RCC 7860 (cell line): ENCODE measurements around the gene TRMT44.
"Not testable (repeated sequence)": the region's sequence is repeated elsewhere in the genome, so short reads cannot be mapped to it uniquely, and the experiment has no call there.

ENCODE experiments used
- DNase-seq: peaks from one replicate; pipeline ENCODE4 v3.0.0-alpha.2; 2015; ENCODE audit warnings: low spot score
- FAIRE-seq: peaks from 2 replicates; lab custom pipeline; 2012; peaks lifted over from hg19 to GRCh38; lab: Jason Lieb, UNC

Gene TRMT44

DNA sequence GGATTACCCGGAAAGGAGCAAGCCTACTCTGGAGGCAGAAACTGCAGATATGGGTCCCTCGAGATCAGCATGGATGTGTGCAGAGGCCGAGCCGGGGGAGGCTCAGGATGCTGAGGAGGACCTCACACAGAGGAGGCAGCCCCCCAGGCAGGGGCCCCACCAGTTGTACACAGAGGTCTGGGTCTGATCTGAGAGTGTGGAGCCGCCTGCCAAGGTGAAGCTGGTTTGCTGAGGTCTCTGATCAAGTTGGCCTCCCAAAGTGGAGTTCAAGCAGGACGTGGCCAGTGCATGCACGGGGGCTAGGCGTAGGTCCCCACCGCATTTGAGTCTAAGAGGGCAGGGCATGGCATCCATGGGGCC lies 35.1 kb upstream of the TRMT44 start:
- FAIRE-seq (no peak), DNase-seq (no peak)

DNA sequence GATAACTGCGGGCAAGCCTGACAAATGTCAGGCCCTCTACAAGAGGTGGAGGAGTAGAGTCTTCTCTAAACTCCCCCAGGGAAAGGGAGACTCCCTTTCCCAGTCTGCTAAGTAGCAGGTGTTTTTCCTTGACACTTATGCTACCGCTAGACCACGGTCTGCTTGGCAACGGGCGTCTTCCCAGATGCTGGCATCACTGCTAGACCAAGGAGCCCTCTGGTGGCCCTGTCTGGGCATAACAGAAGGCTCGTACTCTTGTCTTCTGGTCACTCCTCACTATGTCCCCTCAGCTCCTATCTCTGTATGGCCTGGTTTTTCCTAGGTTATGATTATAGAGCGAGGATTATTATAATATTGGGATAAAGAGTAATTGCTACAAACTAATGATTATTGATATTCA lies 33.7 kb upstream of the TRMT44 start:
- DNase-seq, FAIRE-seq: not testable (repeated sequence)

DNA sequence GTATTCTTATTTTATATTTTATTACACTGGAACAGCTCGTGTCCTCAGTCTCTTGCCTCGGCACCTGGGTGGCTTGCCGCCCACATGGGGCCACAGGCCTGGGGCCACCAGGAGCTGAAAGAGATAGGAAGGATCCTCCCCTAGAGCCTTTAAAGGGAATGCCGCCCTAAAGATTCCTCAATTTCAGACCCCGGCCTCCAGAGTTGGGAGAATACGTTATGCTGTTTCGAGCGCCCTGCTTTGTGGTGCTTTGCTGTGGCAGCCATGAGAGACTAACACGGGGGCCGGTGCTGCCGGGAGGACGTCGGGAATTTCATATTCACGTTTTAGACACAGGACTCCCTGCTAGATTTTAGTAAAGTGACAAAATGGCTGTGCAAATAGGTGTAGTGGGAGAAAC lies 33.3 kb upstream of the TRMT44 start:
- DNase-seq (no peak), FAIRE-seq (no peak)

DNA sequence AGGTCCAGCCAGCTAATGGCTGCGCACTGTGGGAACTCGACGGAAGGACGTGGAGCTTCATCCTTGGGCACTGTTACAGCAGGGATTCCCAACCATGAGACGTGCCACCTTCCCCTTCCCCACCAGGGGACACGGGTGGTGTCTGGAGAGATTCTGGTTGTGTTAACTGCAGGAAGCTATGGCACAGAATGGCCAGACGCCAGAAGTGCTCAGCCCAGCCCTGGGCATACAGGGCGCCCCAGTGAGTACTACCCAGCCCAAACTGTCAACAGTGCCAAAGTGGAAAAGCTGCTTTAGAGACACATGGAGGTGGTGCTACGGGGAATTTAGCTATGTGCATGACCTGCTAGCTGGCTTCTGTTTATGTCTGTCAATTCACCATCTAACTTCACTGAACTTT lies 32.8 kb upstream of the TRMT44 start:
- FAIRE-seq (no peak), DNase-seq (no peak)

DNA sequence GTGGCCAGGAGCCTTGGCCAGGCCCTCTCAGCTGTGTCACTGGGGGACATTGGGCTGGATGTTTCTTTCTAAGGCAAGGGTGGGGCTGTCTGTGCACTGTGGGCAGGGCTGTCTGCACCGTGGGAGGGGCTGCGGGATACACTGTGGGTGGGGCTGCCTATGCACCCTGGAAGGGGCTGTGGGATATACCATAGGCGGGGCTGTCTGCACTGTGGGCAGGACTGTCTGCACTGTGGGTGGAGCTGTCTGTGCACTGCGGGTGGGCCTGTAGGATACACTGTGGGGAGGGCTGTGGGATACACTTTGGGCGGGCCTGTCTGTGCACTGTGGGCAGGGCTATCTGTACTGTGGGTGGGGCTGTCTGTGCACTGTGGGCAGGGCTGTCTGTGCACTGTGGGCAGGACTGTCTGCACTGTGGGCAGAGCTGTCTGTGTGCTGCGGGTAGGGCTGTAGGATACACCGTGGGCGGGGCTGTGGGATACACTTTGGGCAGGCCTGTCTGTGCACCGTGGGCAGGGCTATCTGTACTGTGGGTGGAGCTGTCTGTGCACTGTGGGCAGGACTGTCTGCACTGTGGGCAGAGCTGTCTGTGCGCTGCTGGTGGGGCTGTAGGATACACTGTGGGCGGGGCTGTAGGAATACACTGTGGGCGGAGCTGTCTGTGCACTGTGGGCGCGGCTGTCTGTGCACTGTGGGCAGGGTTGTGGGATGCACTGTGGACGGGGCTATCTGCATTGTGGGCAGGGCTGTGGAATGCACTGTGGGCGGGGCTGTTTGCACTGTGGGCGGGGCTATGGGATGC lies 31.1 kb upstream of the TRMT44 start:
- FAIRE-seq (no peak), DNase-seq (no peak)

DNA sequence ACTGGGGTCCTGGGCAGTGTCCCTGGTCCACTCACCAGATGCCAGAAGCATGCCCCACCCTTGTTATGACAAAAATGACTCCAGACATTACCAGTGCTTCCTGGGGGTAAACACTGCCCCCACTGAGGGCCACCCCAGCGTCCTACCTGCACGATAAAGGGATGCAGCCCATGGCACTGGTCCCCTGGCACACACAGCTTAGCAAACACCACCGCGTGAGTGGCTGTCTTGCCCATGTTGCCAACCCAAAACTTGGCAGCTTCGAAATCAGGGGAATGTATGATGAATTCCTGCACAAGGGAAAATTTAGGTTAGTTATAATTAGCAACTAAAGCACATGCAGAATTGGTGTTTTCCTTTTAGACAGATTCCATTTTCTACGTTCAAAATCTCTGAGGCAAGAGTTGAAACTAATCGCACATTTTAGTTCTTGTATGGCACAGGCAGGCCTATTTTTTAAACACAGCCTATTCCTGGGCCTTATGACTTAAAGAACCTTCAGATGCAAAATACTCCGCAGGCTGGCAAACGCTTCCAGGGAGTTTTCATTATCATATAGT lies 30.4 kb upstream of the TRMT44 start:
- FAIRE-seq (no peak), DNase-seq (no peak)

DNA sequence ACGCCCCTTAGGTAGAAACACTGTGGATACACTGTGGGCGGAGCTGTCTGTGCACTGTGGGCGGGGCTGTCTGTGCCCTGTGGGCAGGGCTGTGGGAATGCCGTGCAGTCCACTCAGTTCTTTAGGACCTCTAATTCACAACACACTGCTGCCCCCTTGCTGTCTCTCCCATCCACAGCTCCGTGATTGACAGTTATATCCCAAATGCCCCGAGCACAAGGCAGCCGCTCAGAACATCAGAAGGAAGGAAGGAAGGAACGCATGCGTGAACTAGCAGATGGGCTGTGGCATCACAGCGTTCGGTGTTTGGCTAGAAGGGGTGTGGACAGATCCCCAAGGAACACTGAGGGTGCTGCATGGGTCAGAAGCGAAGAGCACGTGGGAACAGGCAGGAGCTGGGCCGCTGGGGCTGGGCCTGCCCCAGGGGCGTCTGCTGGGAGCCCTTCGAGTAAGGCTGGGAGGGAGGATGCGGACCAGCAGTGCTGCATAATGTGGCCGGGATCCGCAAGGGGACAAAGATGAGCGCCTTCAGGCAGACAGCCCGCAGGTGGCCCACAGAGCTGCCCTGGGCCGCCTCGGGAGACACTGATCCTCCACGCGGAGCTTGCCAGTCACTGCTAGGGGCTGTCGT lies 29.8 kb upstream of the TRMT44 start:
- DNase-seq: peak; percentile 56
- peak; percentile 17 for FAIRE-seq

DNA sequence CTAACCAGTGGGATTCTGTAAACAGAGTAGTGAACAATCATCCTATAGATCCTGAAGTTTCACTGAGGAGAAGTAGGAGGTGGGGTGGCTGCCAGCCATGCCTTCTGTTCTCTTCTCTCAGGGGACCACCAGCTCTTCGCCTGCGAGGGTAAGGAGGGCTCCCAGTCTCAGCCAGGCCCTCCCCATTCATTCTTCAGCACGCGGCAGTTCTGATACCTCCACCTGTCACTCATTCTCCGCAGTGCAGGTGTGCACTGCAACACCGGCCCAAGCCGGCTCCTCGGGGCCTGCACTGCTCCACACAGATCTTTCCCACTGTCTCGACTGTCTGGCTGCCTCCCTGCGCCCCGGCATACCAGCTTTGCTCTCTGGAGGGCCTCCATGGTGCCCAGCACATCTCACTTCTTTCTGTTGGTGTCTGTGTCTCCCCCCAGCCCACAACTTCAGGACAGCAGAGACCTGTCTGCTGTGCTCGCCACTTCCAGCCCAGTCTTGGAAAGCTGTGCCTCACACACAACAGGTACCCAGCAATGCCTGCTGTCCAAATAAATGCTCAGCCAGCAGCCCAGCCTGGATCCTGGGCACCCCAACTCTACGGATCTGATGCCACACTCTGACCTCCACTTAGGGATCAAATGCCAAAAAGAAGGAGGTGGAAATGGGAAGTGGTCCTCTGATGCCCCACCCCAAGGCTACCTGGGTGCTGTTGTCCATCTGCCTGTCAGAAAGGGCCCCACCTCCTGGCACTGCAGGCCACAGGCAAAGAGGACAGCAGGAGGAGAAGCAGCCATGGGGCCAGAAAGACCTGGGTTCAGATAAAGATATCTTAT lies 29.0 kb upstream of the TRMT44 start:
- FAIRE-seq (no peak), DNase-seq (no peak)

DNA sequence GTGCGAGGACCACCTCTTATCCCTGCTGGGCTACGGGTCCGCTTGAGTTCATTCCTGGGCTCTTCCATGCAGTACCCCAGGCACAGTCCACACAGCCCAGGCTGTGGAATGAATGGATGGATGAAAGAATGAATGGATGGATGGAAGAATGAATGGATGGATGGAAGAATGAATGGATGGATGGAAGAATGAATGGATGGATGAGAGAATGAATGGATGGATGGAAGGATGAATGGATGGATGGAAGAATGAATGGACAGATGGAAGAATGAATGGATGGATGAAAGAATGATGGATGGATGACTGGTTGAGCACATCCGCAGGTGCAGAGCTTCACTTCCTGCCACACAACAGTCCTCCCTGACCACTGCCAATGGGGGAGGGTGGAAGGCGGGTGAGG lies 28.3 kb upstream of the TRMT44 start:
- DNase-seq (no peak), FAIRE-seq (no peak)

DNA sequence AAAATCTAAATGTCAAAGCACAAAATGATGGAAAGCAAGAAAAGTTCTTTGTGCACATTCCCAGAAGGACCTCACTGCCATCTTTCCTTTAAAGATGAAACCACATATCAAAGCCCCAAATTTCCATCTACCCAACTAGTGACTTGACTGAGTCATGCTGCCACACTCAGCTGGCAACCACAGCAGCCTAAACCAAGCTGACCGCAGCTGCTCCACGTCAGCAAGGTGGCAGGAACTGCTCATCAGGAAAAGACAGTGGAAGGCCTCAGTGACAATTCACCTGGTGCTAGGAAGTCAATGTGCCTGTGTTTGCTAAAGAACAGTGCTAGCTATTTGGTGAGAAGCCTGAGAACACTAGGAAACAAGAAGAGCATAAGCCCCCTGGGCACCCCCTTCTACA lies 26.2 kb upstream of the TRMT44 start:
- FAIRE-seq: peak; percentile 78
- peak; percentile 57 for DNase-seq

DNA sequence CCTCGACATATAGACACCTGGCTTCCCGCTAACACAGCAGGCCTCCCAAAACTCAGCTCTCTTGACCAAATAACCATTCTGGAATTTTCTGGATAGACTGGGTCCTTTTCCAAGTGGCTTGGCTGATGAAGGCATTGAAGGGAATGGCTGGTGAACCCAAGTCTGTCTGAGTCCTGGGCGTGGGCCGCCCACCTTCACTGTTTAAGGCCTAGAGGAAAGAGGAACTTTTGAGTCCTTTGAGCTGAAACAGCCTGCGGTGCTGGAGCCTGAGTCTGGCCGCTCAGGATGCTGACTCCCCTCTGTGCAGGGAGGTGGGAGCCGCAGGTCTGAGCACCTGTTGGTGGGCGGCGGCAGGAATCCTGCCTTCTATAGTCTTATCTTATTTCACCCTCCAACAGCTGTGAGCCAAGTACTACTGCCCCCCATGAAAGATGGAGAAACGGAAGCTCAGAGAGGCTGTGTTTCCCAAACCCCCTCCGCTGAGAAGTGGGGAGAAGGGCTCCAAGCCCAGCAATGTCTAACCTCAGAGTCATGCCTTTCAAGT lies 23.4 kb upstream of the TRMT44 start:
- DNase-seq (no peak), FAIRE-seq (no peak)

DNA sequence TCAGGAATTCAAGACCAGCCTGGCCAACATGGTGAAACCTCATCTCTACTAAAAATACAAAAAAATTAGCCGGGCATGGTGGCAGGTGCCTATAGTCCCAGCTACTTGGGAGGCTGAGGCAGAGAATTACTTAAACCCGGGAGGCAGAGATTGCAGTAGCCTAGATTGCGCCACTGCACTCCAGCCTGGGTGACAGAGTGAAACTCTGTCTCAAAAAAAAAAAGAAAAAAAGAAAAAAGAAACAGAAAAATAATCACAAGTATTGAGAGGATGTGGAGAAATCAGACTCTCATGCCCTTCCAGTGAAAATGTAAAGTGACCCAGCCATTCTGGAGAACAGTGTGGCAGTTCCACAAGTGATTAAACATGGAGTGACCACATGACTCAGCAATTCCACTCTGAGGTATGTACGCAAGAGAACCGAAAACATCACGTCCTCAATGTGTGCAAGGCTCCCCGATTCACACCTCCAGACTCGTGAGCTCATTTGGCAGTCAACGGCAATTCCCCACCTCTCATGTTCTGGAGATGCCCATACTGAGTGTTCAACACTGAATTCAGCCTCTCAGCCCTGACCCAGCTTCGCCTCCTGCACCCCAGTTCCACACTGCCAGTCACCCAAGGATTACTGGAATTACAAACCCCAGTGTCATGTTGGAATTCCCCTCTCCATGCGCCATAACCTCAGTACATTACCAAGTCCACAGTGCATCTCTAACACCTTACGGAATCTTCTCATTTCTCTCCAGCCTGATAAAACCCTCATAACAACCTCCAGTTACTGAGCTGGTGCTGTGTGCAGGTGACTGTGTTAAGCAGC lies 21.1 kb upstream of the TRMT44 start:
- FAIRE-seq: peak; percentile 59
- peak; percentile 78 for DNase-seq

DNA sequence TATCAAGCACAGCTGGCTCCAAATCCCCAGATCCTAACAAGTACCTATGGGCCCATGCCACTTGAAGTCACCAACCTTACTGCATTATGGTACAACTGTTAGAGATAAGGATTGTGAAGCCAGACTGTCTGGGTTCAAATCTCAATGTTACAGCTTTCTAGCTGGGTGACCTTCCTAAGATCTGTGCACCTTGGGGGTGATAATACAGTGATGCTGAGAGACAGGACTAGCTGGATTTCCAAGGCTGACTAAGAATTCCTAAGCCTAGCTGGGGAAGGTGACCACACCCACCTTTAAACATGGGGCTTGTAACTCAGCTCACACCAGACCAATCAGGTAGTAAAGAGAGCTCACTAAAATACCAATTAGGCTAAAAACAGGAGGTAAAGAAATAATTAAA lies 20.4 kb upstream of the TRMT44 start:
- not testable (repeated sequence) for DNase-seq, FAIRE-seq

DNA sequence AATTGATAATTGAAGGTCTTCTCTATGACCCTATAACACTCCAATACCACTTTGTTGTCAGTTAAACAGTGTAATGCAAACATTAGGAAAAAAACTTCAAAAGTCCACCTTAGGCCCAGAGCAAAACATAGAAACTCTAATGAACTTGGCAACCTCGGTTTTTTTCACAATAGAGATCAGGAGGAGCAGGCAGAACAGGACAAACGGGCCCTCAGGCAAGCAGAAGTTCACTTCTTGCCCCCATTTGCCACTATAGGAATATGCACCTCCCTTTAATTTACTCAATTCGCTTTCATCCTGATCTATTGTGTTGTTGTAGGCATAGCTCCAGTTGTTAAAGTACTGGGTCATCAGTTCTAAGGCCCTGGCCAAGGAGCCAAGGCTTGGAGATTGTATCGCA lies 18.2 kb upstream of the TRMT44 start:
- DNase-seq (no peak), FAIRE-seq (no peak)

DNA sequence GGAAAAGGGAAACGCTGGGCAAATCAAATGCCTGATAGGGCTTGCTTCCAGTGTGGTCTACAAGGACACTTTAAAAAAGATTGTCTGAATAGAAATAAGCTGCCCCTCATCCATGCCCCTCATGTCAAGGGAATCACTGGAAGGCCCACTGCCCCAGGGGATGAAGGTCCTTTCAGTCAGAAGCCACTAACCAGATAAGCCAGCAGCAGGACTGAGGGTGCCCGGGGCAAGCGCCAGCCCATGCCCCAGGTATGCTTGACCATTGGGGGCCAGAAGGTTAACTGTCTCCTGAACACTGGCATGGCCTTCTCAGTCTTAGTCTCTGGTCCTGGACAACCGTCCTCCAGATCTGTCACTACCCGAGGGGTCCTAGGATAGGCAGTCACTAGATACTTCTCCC lies 17.8 kb upstream of the TRMT44 start:
- DNase-seq: no peak
- FAIRE-seq: no peak

DNA sequence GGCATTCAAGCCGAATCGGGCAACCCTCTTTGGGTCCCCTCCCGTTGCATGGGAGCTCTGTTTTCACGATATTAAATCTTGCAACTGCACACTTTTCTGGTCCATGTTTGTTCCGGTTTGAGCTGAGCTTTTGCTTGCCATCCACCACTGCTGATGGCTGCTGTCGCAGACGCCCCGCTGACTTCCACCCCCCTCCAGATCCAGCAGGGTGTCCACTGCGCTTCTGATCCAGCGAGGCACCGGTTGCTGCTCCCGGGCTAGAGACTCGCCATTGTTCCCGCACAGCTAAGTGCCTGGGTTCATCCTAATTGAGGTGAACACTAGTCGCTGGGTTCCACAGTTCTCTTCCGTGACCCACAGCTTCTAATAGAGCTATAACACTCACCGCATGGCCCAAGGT lies 13.3 kb upstream of the TRMT44 start:
- FAIRE-seq (no peak), DNase-seq (no peak)

DNA sequence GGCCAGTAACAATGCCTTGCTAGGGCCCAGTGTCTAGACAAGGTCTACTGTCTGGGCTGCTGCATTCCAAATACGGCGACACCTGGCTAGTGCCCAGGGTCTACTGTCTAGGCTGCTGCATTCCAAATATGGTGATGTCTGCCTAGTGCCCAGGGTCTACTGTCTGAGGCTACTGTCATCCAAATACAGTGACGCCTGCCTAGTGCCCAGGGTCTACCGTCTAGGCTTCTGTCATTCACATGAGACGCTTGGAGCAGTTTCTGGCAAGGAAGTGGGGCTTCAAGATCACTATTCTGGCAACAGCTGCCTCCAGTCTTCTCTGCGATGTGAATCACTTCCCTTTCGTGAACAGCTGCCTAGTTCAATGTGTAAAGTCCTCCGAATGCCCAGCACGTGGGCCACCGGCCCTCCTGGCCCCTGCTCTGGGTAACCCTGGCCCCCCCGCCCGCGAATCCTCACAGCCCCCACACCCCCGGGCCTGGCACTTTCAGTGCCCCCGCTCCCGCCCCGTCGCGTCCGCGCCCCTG lies 12.8 kb upstream of the TRMT44 start:
- FAIRE-seq (no peak), DNase-seq (peak; percentile 26)

DNA sequence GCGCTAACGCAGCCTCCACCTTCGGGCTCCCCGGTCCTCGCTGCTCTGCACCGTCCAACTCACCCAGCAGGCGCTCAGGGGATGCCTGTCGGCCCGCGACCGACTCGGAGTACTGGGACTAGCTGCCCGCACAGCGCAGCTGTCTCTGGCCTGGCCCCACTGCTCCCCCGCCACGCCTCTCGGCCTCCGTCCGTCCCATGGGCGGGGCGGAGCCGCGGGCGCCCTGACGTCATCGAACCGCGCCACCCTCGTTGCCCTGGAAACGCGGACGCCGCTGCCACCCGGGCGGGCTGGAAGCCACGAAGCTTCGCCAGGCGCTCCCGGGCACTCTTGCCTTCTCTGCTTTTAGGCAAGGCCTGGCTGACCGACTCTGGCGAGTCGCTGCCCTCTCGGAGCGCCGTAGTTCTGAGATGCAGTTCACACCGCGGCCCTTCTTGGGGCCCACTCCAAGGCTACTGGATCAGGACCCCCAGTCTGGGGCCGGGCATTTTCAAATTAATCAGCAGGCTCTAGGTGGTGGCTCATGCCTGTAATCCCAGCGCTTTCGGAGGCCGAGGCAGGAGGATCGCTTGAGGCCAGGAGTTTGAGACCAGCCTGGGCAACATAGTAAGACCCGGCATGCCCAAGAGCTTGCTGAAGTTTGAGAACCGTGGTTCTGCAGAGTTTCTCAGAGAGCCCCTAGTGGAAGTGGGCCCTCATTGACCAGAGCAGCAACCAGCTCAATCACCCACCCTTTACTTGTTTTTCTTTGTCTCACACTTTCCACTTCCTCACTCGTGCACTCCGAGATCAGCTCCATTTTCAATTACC lies 12.1 kb upstream of the TRMT44 start:
- FAIRE-seq (no peak), DNase-seq (peak; percentile 72)

DNA sequence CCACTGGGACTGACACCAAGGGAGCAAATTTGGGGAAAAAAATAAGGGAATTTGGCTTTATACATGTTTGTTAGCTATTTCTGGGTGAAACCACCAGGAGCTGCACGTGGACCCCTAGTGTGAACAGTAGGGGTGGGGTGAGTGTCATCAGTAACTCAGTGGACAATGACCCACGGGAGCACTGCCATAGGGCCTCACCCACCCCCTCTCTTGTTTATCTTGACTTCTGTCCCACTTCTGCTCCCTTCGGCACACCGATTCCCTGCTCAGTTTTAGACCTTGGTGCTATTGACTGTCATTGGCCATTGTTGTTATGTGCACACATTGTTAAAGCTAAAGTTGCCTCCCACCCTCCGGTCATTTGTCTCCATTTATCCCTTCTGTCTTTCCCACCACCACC lies 9.0 kb upstream of the TRMT44 start:
- FAIRE-seq: no peak

More for the DNA sequence above, 9.0 kb upstream of the TRMT44 start:
- DNase-seq: no peak
